Right atrium auricular region (tissue), 2 donors: ENCODE data around the gene M1AP. TPM values are rescaled to one million over a fixed set of nuclear protein-coding genes. Genes with fewer than 3 reads are reported as not detected.

Experiments used
- DNase-seq: peaks from one replicate; pipeline ENCODE4 v3.0.0-alpha.2; 2019; ENCODE audit warnings: low spot score
- H3K27ac ChIP-seq, 2 donors: fragments of 200-600 bp; sonication (generic); 1 replicate in 1 of 2; 2 replicates in 1 of 2; pipeline ENCODE4 v1.5.1; 2016 to 2019
- H3K27me3 ChIP-seq, 2 donors: fragments of 200-600 bp; sonication (generic); one replicate each; pipeline versions ENCODE4 v1.5.1 to v1.6.0; 2017 to 2019
- H3K36me3 ChIP-seq: fragments of 200-600 bp; sonication (generic); one replicate; pipeline ENCODE4 v1.5.1; 2016
- H3K4me1 ChIP-seq, 2 donors: fragments of 200-600 bp; sonication (generic); one replicate each; pipeline versions ENCODE4 v1.5.1 to v1.6.0; 2017 to 2019
- H3K4me3 ChIP-seq, 2 donors: fragments of 200-600 bp; sonication (generic); 1 replicate in 1 of 2; 2 replicates in 1 of 2; pipeline ENCODE4 v1.5.1; 2017 to 2019; ENCODE audit warnings: mild to moderate bottlenecking in 1 of 2, moderate library complexity in 1 of 2
- H3K9me3 ChIP-seq, 2 donors: fragments of 200-600 bp; sonication (generic); one replicate each; pipeline ENCODE4 v1.5.1; 2019
- total RNA-seq, 2 donors: library from RNA; depleted of rRNA; stranded (reverse); fragments of >200 nt; gene quantifications; one replicate each; pipeline ENCODE4 v1.1.0, GENCODE V29; 2016
- TF ChIP-seq, protein P1 (sequence below), 2 donors: fragments of 200-600 bp; sonication (generic); IDR thresholded peaks; one replicate each; pipeline ENCODE4 v1.5.1; 2019; ENCODE audit warnings: antibody characterized with exemption in 2 of 2

Gene M1AP
- total RNA-seq, 2 donors from 2014 or later, result 10.3 TPM; not detected in 1

DNA sequence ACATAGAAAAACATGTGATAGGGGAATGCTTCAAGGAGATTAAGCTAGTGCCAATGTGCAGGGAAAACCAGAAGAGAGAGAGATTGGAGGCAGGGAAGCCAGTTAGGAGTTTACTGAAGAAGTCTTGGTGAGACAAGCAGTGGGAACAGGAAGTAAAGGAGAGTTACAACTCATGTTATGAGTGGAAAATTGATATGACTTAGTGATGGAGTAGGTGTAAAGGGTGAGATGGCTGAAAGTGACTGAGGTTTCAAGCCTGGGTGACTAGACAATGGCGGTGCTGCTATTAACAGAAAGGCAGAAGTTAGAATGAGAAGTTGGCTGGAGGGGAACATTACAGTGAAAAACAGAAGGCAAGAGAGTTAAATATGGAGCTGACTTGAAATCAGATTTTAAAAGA, 77.1 kb downstream of the M1AP start:
- Histone ChIP-seq H3K36me3 (no peaks in the 10 kb centered on the region), H3K4me3 (no peak overlapping the region), H3K27ac (no peak overlapping the region), H3K4me1 (no peaks in the 10 kb centered on the region), H3K27me3 (no peaks in the 10 kb centered on the region), H3K9me3 (no peaks in the 10 kb centered on the region)
- no peak for DNase-seq
- TF ChIP-seq, protein P1, sequence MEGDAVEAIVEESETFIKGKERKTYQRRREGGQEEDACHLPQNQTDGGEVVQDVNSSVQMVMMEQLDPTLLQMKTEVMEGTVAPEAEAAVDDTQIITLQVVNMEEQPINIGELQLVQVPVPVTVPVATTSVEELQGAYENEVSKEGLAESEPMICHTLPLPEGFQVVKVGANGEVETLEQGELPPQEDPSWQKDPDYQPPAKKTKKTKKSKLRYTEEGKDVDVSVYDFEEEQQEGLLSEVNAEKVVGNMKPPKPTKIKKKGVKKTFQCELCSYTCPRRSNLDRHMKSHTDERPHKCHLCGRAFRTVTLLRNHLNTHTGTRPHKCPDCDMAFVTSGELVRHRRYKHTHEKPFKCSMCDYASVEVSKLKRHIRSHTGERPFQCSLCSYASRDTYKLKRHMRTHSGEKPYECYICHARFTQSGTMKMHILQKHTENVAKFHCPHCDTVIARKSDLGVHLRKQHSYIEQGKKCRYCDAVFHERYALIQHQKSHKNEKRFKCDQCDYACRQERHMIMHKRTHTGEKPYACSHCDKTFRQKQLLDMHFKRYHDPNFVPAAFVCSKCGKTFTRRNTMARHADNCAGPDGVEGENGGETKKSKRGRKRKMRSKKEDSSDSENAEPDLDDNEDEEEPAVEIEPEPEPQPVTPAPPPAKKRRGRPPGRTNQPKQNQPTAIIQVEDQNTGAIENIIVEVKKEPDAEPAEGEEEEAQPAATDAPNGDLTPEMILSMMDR (IDR thresholded peaks at IDR 0.05), result no peak

- Histone ChIP-seq H3K4me1 (no peaks in the 10 kb centered on the region), H3K27ac (no peak overlapping the region), H3K27me3 (no peaks in the 10 kb centered on the region), H3K4me3 (no peak overlapping the region), H3K9me3 (no peaks in the 10 kb centered on the region), H3K36me3 (no peaks in the 10 kb centered on the region)
- DNase-seq, result no peak
- TF ChIP-seq, protein P1 (IDR thresholded peaks at IDR 0.05), result no peak
Measured at GRCh38 chr2:74569686-74570085, 78.4 kb downstream of the M1AP start.

DNA sequence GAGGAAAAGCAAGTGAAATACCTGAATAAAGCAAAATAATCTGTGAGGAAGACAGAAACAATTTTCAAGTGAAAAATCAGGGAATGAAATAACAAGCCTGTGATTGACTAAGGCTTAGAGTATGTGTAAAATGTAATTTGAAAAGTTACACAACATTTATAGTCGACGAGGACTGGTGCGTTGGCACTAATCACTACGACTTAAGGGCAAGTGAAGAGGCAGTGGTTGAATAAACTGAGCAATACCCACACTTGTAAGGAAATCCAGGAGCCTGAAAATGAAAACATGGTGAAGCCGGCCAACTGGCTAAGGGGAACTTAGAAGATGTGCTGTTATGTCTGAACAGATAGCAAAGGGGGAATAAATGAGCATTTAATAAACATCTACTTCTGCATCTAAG, 80.2 kb downstream of the M1AP start:
- Histone ChIP-seq H3K4me1 (no peaks in the 10 kb centered on the region), H3K27ac (no peak overlapping the region), H3K4me3 (no peak overlapping the region), H3K9me3 (no peaks in the 10 kb centered on the region), H3K36me3 (no peaks in the 10 kb centered on the region), H3K27me3 (no peaks in the 10 kb centered on the region)
- TF ChIP-seq, protein P1 (IDR thresholded peaks at IDR 0.05), result no peak
- DNase-seq, result no peak

DNA sequence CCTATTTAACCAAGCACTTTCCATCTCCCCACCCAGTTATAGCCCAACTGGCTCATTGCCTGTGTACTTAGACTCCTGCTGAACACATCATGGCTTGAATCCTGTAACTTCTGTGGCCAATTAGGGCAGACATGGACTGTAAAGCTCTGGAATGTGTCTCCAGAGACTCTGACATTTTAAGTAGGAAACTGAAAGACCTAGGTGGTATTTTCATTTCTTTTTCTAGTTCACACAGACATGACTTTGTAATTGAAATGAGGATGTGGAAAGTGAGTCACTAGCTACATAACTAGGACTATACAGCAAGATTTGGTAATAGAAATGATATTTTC, 81.4 kb downstream of the M1AP start:
- DNase-seq, result no peak
- Histone ChIP-seq H3K9me3 (no peaks in the 10 kb centered on the region), H3K27me3 (no peaks in the 10 kb centered on the region), H3K4me1 (no peaks in the 10 kb centered on the region), H3K36me3 (no peaks in the 10 kb centered on the region), H3K4me3 (no peak overlapping the region), H3K27ac (no peak overlapping the region)
- TF ChIP-seq, protein P1 (IDR thresholded peaks at IDR 0.05), result no peak

DNA sequence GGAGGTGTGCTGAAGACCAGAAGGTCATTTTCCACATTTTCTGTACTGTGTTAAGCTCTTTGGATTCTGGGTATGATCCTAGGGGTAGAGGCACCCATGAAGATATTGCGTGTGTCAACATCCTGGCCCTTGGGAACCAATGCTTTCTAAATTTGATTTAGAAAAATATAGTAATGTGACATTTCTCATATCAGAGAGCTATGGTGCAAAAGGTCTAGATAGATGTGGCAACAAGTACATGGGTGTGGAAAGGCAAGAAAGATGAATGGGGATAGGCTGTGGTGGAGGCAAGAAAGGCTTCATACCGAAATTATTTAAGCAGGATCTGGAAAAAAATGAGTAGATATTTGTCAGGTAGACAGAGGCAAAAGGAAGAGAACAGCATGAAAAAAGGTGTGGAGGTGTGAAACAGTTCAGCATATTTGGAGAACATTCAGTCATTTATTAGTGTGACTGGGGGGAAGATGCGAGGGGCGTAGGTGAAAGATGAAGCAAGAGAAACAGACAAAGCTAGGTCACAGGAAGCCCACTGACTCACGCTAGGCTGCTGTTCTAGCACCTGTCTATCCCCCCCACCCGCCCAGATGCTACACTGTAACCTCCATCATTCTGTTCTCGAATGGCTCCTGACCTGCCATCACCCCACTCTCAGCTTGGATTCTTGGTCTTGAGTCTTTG, 81.9 kb downstream of the M1AP start:
- Histone ChIP-seq H3K27ac (no peak overlapping the region), H3K4me1 (no peaks in the 10 kb centered on the region), H3K4me3 (no peak overlapping the region), H3K27me3 (no peaks in the 10 kb centered on the region), H3K36me3 (no peaks in the 10 kb centered on the region), H3K9me3 (no peaks in the 10 kb centered on the region)
- TF ChIP-seq, protein P1 (IDR thresholded peaks at IDR 0.05), result no peak
- no peak for DNase-seq

DNA sequence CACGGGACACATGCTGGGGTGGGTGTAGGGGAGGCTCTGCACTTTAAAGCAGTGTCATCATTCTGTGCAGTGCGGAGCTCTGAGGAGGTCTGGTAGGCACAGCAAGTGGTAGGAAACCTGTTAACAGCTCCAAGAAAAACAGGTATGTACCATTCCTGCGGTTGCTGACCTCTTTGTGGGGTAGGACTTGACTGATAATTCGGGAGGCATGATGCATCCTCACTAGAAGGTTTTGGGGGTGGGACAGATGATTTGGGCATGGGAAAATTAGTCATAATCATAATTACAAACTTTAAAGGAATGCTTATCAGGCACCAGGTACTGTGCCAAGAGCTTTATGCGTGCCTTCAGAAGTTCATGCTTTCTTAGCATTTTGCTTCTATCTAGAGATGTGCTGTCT, 83.9 kb downstream of the M1AP start:
- H3K36me3 ChIP-seq, result no peaks in the 10 kb centered on the region
- no peaks in the 10 kb centered on the region for H3K27me3 ChIP-seq
- DNase-seq, result no peak
- H3K4me3 ChIP-seq, result no peak overlapping the region
- H3K4me1 ChIP-seq, result no peaks in the 10 kb centered on the region
- no peak overlapping the region for H3K27ac ChIP-seq
- no peaks in the 10 kb centered on the region for H3K9me3 ChIP-seq
- TF ChIP-seq, protein P1 (IDR thresholded peaks at IDR 0.05), result no peak
